CD14-positive monocyte (primary cell): Measurements from ENCODE around the gene CRYBA4. TPM values are rescaled to one million over a fixed set of nuclear protein-coding genes. Genes with fewer than 3 reads are reported as not detected.

Experiments
- DNase-seq, 3 donors: peaks; one replicate each; pipeline ENCODE4 v3.0.0-alpha.2; 2011 to 2022
- H2AFZ ChIP-seq: 2 replicates; pipeline ENCODE4 v1.6.0; 2012; ENCODE audit warnings: mild to moderate bottlenecking, low read depth, low read length, inconsistent platforms; ENCODE audit not compliant: insufficient read depth, poor library complexity, severe bottlenecking
- H3K27ac ChIP-seq, 2 donors: 1 replicate in 1 of 2; 2 replicates in 1 of 2; pipeline ENCODE4 v1.5.1; 2012 to 2013; ENCODE audit warnings: low read length in 2 of 2, control low read depth in 1 of 2, inconsistent platforms in 1 of 2, low read depth in 1 of 2, mild to moderate bottlenecking in 1 of 2
- H3K27me3 ChIP-seq, 2 donors: one replicate each; pipeline versions ENCODE4 v1.6.0 to v1.6.1; 2011 to 2013; ENCODE audit warnings: low read length in 2 of 2; ENCODE audit not compliant: control insufficient read depth in 2 of 2, insufficient read depth in 2 of 2
- H3K36me3 ChIP-seq, 2 donors: replicated peaks in 1 of 2; 1 replicate in 1 of 2; 2 replicates in 1 of 2; pipeline versions ENCODE4 v1.5.1 to v1.6.1; 2012 to 2013; ENCODE audit warnings: low read length in 2 of 2, control low read depth in 1 of 2, inconsistent platforms in 1 of 2, mild to moderate bottlenecking in 1 of 2; ENCODE audit not compliant: insufficient read depth in 2 of 2, control insufficient read depth in 1 of 2
- H3K4me1 ChIP-seq, 2 donors: 1 replicate in 1 of 2; 2 replicates in 1 of 2; pipeline versions ENCODE4 v1.5.1 to v1.6.1; 2012 to 2013; ENCODE audit warnings: low read length in 2 of 2, control low read depth in 1 of 2, inconsistent platforms in 1 of 2, mild to moderate bottlenecking in 1 of 2, moderate library complexity in 1 of 2; ENCODE audit not compliant: insufficient read depth in 2 of 2, control insufficient read depth in 1 of 2
- H3K4me2 ChIP-seq: replicated peaks from 2 replicates; pipeline ENCODE3; 2012; ENCODE audit warnings: low read length, moderate library complexity, mild to moderate bottlenecking; ENCODE audit not compliant: poor library complexity, severe bottlenecking; ENCODE audit errors: extremely low read depth
- H3K4me3 ChIP-seq, 3 experiments: fragments of 200-600 bp in 1 of 3; sonication (generic) in 1 of 3; replicated peaks in 1 of 3; 1 replicate in 2 of 3; 2 replicates in 1 of 3; pipeline ENCODE4 v1.5.1; 2011 to 2013; ENCODE audit warnings: low read length in 3 of 3, mild to moderate bottlenecking in 3 of 3, control low read depth in 2 of 3, low read depth in 2 of 3, inconsistent platforms in 1 of 3, moderate library complexity in 1 of 3
- H3K79me2 ChIP-seq: 2 replicates; pipeline ENCODE4 v1.6.0; 2012; ENCODE audit warnings: mild to moderate bottlenecking, control low read depth, inconsistent platforms, low read length, moderate library complexity; ENCODE audit not compliant: insufficient read depth
- H3K9ac ChIP-seq: 2 replicates; pipeline ENCODE4 v1.6.0; 2017; ENCODE audit warnings: low read length, mild to moderate bottlenecking; ENCODE audit not compliant: insufficient read depth, poor library complexity, severe bottlenecking
- H3K9me3 ChIP-seq, 2 donors: replicated peaks in 1 of 2; 1 replicate in 1 of 2; 2 replicates in 1 of 2; pipeline versions ENCODE4 v1.5.1 to v1.6.1; 2012 to 2013; ENCODE audit warnings: low read length in 2 of 2, control low read depth in 1 of 2; ENCODE audit not compliant: control insufficient read depth in 1 of 2, insufficient read depth in 1 of 2
- H4K20me1 ChIP-seq: 2 replicates; pipeline ENCODE4 v1.6.0; 2012; ENCODE audit warnings: mild to moderate bottlenecking, low read length, control low read depth, moderate library complexity; ENCODE audit not compliant: insufficient read depth
- H3K27ac Mint-ChIP-seq, 7 donors: one replicate each; pipeline ENCODE4 v1.8.0; 2020; ENCODE audit warnings: mild to moderate bottlenecking in 7 of 7, mixed read lengths in 7 of 7, moderate library complexity in 6 of 7, inconsistent platforms in 2 of 7
- H3K27me3 Mint-ChIP-seq, 3 donors: one replicate each; pipeline ENCODE4 v1.8.0; 2021 to 2022; ENCODE audit warnings: low read depth in 3 of 3, mild to moderate bottlenecking in 3 of 3, mixed read lengths in 3 of 3, moderate library complexity in 3 of 3, inconsistent platforms in 1 of 3
- H3K36me3 Mint-ChIP-seq, 2 donors: one replicate each; pipeline ENCODE4 v1.8.0; 2020; ENCODE audit warnings: mixed read lengths in 2 of 2, inconsistent platforms in 1 of 2, mild to moderate bottlenecking in 1 of 2
- H3K4me1 Mint-ChIP-seq: one replicate; pipeline ENCODE4 v1.8.0; 2020; ENCODE audit warnings: mild to moderate bottlenecking, mixed read lengths
- H3K4me3 Mint-ChIP-seq, 2 donors: one replicate each; pipeline ENCODE4 v1.8.0; 2020; ENCODE audit warnings: mild to moderate bottlenecking in 2 of 2, mixed read lengths in 2 of 2, moderate library complexity in 1 of 2
- H3K9me3 Mint-ChIP-seq, 7 donors: one replicate each; pipeline ENCODE4 v1.8.0; 2020 to 2022; ENCODE audit warnings: mixed read lengths in 7 of 7, mild to moderate bottlenecking in 6 of 7, moderate library complexity in 6 of 7, inconsistent platforms in 2 of 7
- WGBS: methylation state at CpG from one replicate; pipeline ENCODE4 v1.1.5; 2013; ENCODE audit warnings: missing lambda C conversion rate; ENCODE audit not compliant: insufficient coverage; 5-methylcytosine and 5-hydroxymethylcytosine counted together
- intact Hi-C, 2 donors: fragments of 100-400 bp; cut with micrococcal nuclease; formaldehyde crosslinking; loops; one replicate each; pipeline versions ENCODE4 v1.15.0 to v1.15.1; 2023
- polyA plus RNA-seq, 3 donors: library from polyadenylated mRNA; depleted of rRNA in 1 of 3; unstranded in 2 of 3; stranded (reverse) in 1 of 3; fragments of 300-500 nt in 2 of 3; fragments of >200 nt in 1 of 3; fragmentation: Illumina TruSeq in 2 of 3; gene quantifications; 1 replicate in 2 of 3; 2 replicates in 1 of 3; pipeline ENCODE4 v1.2.3, GENCODE V29; 2012 to 2021
- TF ChIP-seq, protein P1 (sequence below): fragments of 200-600 bp; IDR thresholded peaks from one replicate; pipeline ENCODE4 v1.8.0; 2022; ENCODE audit warnings: antibody characterized with exemption, mild to moderate bottlenecking

Gene CRYBA4
- polyA plus RNA-seq, 3 donors: not detected

DNA sequence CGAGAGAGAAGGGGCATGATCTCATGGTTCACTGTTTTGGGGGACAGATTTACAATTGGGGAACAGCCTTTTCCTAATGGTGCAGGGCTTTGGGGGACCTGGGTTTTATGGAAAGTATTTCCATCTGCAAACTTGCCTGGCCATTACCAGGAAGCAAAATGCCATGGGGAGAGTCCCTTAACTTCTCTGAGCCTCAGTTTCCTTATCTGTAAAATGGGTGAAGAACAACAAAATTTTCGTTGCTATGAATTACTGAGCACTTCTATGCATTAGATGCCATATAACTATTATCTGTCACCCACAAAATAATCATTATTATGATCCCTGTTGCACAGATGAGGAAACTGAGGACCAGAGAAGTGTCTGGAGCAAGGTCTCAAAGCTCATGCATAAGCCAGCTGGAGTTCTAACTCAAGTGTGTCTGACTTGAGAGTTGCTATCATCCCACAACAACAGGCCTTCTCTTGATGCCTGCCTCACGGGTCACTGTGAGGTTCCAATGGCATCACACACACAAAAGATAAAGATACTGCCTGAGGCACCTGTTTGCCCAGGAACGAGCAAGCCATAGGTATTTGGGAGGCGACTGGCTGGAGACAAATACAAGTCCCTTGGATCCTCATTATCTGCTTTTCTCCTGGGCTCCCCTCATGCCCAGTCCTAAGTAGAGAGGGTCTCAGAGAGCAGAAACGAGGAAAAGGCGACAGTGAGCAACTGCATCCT lies 47.6 kb upstream of the CRYBA4 start:
- DNase-seq: no peak
- H4K20me1 ChIP-seq: peaks cover 72% of the 10 kb centered on the region

DNA sequence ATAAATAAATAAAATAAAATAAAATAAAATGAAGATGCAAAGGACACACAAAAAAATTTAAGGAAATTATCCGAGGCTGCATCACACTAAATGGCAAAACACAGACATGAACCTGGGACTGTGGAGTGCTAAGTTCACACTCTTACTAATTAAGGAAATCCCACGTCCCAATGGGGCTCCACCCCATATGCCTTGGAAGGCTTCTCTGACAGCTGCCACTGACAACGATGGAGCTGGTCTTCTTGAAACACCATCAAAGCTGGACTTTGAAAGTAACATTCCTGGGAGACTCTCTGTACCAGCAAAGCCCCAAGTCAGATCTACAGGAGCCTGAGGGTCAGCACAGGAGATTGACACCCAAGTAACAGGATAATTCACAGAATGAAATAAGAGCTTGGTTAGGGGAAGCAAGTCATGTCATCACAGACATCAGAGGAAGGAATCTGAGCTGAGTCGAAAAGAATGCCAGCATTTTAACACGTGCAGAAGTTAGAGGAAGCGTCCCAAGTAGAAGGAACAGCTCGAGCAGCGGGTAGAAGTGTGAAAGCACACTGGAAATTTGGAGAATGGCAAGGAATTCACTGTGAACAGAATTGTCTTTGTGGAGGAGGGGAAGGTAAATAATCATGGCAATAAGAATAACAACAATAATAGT lies 45.6 kb upstream of the CRYBA4 start:
- peaks cover 75% of the 10 kb centered on the region for H4K20me1 ChIP-seq
- H3K9me3 ChIP-seq: no peaks in the 10 kb centered on the region
- intact Hi-C loops: no loop called here
- H3K4me1 ChIP-seq: peaks cover 75 to 81% of the 10 kb centered on the region in 2 donors
- H3K9ac ChIP-seq: no peak overlapping the region
- Mint-ChIP-seq H3K27me3 (peaks cover 0 to 3% (median 0%) of the 10 kb centered on the region in 3 donors), H3K36me3 (peaks cover 28 to 39% of the 10 kb centered on the region in 2 donors), H3K27ac (peak overlapping the region; percentile 75 to 95 (median 89)), H3K9me3 (peaks cover 0 to 6% (median 0%) of the 10 kb centered on the region in 7 donors), H3K4me1 (peaks cover 91% of the 10 kb centered on the region), H3K4me3 (peak overlapping the region; percentile 34 to 56)
- peaks cover 0 to 3% of the 10 kb centered on the region in 2 donors for H3K36me3 ChIP-seq
- WGBS: 3% methylated on average over 7 of the region's 8 CpGs
- no peak overlapping the region for H2AFZ ChIP-seq
- peak overlapping the region in 1 of 3 experiments; percentile 2 for H3K4me3 ChIP-seq
- H3K4me2 ChIP-seq: peak overlapping the region; percentile 38
- peaks cover 71% of the 10 kb centered on the region for H3K79me2 ChIP-seq
- TF ChIP-seq, protein P1, sequence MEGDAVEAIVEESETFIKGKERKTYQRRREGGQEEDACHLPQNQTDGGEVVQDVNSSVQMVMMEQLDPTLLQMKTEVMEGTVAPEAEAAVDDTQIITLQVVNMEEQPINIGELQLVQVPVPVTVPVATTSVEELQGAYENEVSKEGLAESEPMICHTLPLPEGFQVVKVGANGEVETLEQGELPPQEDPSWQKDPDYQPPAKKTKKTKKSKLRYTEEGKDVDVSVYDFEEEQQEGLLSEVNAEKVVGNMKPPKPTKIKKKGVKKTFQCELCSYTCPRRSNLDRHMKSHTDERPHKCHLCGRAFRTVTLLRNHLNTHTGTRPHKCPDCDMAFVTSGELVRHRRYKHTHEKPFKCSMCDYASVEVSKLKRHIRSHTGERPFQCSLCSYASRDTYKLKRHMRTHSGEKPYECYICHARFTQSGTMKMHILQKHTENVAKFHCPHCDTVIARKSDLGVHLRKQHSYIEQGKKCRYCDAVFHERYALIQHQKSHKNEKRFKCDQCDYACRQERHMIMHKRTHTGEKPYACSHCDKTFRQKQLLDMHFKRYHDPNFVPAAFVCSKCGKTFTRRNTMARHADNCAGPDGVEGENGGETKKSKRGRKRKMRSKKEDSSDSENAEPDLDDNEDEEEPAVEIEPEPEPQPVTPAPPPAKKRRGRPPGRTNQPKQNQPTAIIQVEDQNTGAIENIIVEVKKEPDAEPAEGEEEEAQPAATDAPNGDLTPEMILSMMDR: no peak
- peak; percentile 45 to 61 (median 54) for DNase-seq
- peak overlapping the region; percentile 61 to 72 for H3K27ac ChIP-seq
- H3K27me3 ChIP-seq: no peaks in the 10 kb centered on the region

More for the DNA sequence above, 47.6 kb upstream of the CRYBA4 start:
- intact Hi-C loops: no loop called here
- H3K9me3 ChIP-seq: no peaks in the 10 kb centered on the region
- peak overlapping the region; percentile 78 to 89 for H3K27ac ChIP-seq
- WGBS: 75% methylated on average over 4 of the region's 7 CpGs
- H3K27me3 ChIP-seq: no peaks in the 10 kb centered on the region
- H3K79me2 ChIP-seq: peaks cover 72% of the 10 kb centered on the region
- H3K27me3 Mint-ChIP-seq: peaks cover 0 to 5% (median 2%) of the 10 kb centered on the region in 3 donors
- peaks cover 0 to 6% (median 0%) of the 10 kb centered on the region in 7 donors for H3K9me3 Mint-ChIP-seq
- H3K4me1 Mint-ChIP-seq: peaks cover 89% of the 10 kb centered on the region
- TF ChIP-seq, protein P1: no peak
- H2AFZ ChIP-seq: no peak overlapping the region
- H3K4me3 ChIP-seq: peak overlapping the region in 1 of 3 experiments; percentile 49
- H3K36me3 ChIP-seq: peaks cover 0 to 2% of the 10 kb centered on the region in 2 donors
- peak overlapping the region in 1 of 2 donors; percentile 59 for H3K4me3 Mint-ChIP-seq
- H3K4me2 ChIP-seq: peak overlapping the region; percentile 63
- peaks cover 30 to 43% of the 10 kb centered on the region in 2 donors for H3K36me3 Mint-ChIP-seq
- H3K27ac Mint-ChIP-seq: peak overlapping the region; percentile 94 to 98 (median 96)
- peaks cover 73 to 82% of the 10 kb centered on the region in 2 donors for H3K4me1 ChIP-seq
- peak overlapping the region; percentile 27 for H3K9ac ChIP-seq
